ENCODE measurements around the gene PFDN1.

The PFDN1 gene

DNA sequence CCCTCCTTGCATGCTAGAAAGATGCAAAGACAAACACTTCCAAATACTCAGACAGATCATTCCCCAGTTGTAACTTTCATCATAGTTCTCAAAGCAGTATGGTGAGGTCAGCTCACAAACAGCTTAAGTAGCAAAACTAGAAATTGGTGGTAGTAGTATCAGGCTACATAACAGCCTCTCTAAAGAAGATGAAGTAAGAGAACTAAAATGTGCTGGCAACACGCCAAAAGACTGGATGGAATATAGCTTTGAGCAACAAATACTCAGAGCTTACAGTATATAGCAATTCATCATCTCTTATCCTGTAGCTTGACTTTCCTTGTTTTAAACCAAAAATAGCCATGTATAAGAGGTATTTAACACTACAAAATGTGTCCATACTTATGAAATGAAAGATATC is 7.5 kb downstream of the PFDN1 start:
- no peak for DNase-seq

- DNase-seq, result no peak
These were observed 8.1 kb downstream of the PFDN1 start for GRCh38 chr5:140294753-140295152.

DNA sequence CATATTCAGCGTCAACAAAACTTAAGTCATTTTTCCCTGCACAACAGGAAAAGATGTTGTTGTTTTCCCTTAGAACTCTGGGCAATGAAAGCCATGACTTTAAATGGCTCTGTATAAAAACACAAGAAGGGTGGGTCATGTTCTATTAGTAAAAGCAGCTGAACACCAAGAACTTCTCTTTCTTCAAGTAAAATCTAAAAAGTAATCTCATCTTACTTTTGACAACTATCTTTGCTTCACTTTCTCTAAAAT is 9.1 kb downstream of the PFDN1 start:
- DNase-seq, result no peak

DNA sequence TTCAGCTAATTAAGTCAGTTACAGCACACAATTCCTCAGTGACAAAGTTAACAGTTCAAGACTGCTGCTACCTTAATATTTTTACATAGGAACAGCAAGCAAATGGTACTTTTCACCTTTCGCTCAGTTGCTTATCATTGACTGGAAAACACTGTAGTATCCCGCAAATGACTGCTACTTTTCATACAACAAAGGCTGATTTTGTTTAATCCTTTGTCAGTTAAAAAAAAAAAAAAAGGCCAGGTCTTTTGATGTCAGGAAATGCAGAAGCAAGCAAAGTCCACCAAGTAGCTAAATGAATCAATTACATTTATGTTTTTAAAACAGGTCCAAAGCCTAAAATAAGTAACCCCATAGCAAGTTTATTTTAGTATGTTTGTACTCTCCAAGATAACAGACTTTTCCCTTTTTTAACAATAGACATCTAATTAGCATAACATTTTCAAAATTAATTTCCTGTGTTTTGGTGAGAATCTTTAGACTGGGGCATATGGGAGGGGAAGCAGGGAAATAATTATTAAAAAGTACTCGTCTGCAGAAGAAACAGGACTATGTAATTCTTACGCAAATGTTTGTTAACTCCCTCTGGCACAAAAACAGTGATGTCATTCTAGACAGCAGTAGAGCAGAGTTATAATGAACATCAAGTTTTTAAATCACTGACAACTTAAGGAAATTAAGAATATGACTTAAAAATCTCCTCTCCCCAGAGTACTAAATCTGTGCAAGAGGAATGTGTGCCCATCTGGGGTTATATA is 9.6 kb downstream of the PFDN1 start:
- DNase-seq, result no peak

- no peak for DNase-seq
These were observed 10.5 kb downstream of the PFDN1 start for GRCh38 chr5:140292212-140293036.

GRCh38 chr5:140287801-140288521 is 14.9 kb downstream of the PFDN1 start:
- DNase-seq, result no peak

DNA sequence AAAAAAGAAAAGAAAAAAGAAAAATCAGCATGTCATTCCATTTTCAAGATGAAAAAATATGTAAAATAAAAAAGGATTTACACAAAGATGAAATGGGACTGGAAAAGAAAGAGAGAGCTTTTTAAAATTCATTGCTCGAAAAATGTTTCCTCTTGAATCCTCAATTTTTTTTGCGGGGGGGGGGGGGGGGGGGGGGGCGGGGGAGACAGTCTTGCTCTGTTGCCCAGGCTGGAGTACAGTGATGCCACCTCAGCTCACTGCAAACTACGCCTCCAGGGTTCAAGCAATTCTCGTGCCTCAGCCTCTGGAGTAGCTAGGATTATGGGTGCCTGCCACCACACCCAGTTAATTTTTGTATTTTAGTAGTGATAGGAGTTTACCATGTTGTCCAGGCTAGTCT is 16.5 kb downstream of the PFDN1 start:
- no peak for DNase-seq

DNA sequence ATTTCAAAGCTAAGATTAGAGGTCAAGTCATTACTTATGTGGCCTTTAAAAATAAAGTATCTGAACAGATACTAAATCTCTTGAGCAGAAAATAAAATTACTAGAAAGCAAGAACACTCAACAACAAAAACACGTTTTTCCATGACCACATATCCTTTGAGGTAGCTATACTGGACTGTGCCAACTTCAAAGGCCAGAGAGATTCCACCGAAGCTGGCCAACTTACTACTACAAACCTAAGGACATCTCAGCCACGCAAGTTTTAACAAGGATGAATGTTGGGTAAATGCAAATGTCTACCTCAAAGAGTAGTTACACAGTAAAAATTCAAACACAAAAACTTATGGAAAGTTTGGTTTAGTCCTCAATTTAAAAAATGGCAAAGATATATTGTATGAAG is 18.9 kb downstream of the PFDN1 start:
- DNase-seq, result no peak

DNA sequence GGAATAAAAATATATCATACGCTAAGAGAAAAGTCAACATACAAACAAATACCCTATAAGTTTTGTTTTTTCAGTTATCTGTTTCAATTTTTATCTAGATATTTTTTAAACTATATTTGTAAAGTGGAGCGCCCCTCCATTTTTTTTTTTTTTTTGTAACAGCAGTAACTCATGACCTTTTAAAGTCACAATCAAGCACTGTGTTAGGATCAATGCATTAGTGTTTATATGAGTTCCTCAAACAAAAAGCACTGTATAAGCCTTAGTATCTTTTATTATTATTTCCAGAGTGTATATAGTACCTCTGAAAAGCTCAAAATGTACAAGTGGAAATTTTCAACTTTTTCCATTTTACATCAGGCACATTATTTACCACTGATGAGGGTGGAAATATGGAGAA is 20.6 kb downstream of the PFDN1 start:
- no peak for DNase-seq

- no peak for DNase-seq
These were observed 27.1 kb downstream of the PFDN1 start for GRCh38 chr5:140275837-140276236.

- DNase-seq, result no peak
These were observed 29.5 kb downstream of the PFDN1 start for GRCh38 chr5:140273401-140273877.

- DNase-seq, result no peak
These were observed 32.9 kb downstream of the PFDN1 start for GRCh38 chr5:140270008-140270407.

- DNase-seq, result no peak
These were observed 35.3 kb downstream of the PFDN1 start for GRCh38 chr5:140267559-140268018.

GRCh38 chr5:140267201-140267540 is 35.7 kb downstream of the PFDN1 start:
- DNase-seq, result no peak

GRCh38 chr5:140266471-140267200 is 36.3 kb downstream of the PFDN1 start:
- DNase-seq, result no peak

GRCh38 chr5:140265845-140266244 is 37.1 kb downstream of the PFDN1 start:
- no peak for DNase-seq

DNA sequence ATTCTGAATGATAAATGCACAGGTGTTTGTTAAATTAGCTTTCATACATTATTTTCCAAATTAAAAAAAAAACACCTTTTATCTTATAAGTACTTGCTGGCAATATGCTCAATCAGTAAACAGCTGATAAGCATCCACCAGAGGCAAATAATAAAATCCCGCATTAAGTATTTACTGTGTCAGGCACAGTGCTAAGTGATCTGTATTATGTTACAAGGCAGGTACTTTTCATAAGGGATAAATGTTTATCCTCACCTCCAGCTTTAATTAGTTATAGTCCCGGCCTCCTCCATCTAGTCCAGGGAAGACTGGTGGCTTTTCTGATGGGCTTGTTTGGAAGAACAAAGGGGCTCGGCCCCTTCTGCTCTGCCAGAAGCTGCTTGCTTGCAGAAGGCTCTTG is 40.1 kb downstream of the PFDN1 start:
- no peak for DNase-seq

- DNase-seq, result no peak
These were observed 40.7 kb downstream of the PFDN1 start for GRCh38 chr5:140262221-140262620.

DNA sequence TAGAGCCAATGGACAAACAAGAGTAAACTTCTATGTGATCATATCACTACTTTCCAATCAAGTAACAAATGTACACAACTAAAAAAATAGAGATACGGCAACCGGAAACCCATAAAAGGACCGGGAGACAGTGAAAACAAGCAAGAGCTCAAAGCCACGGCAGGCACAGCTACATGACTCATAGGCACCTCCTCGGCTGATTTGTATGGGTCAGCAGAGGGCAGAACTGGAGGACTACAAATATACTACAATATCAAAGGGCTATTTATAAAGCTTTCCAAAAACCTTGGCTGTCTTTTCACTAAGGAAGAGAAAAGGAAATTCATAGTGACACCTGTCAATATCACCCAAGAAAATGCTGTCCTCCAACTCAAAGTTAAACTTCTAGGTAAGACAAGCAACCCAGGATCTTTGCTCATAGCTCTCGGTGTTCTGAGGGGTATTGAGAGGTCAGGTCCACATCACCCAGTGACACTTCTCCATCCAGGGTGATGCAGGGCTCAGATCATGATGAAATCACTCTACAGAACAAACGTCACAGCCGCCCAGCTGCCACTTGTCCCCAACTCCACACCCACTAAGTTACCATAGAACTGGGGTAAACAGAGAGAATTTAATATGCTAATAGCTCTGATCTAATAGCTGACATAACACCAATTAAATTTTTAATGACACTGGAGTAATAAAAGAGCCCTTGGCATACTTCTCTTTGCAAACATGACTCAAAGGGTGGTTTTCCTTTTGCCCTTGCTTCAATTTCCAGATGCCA is 41.3 kb downstream of the PFDN1 start:
- no peak for DNase-seq

GRCh38 chr5:140260089-140260656 is 42.7 kb downstream of the PFDN1 start:
- DNase-seq, result no peak

DNA sequence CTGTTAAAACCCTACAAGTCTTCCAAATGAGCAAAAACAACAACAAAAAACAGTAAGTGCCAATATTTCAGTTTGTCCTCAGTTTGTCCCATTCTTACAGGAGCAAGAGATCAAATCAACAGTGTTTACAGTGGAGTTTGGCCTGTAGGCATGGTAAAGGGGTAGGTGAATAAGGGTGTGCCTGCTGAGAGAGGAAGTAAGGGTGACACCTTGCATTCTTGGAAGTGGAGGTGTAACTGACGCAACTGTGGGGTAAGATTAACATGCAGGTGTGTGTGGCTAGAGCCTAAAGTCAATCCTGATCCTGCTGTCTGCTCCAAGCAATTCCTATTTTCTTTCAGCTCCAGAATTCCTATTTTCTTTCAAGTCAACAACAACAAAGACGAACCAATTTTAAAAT is 43.4 kb downstream of the PFDN1 start:
- no peak for DNase-seq

DNA sequence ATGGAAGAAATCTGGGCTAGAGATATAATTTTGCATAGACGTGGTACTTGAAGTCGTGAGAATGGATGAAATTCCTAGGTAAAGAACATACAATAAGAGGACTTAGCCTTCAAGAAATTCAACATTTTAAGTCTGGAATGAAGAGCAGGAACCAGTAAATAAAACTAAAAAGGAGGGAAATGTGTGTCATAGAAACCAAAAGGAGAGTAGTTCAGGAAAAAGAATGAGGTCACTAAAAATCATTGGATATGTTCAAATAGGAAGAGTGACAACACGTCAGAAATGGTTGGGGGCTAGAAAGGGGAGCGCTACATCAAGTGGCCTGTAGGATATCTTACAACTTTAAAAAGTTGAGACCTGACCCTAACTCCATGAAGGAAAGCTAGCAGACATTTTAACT is 44.0 kb downstream of the PFDN1 start:
- no peak for DNase-seq
